B cell (primary cell): Measurements from ENCODE around the gene NPFFR1.

Experiments used
- EZH2 ChIP-seq: IDR thresholded peaks from 2 replicates; pipeline ENCODE4 v1.6.1; 2012; ENCODE audit warnings: borderline replicate concordance, low read depth, mild to moderate bottlenecking, moderate library complexity, low read length; ENCODE audit not compliant: insufficient read depth, poor library complexity, severe bottlenecking
- TF ChIP-seq, protein P1 (sequence below): fragments of 200-600 bp; IDR thresholded peaks from one replicate; pipeline ENCODE4 v1.8.0; 2022; ENCODE audit warnings: antibody characterized with exemption, mild to moderate bottlenecking

DNA sequence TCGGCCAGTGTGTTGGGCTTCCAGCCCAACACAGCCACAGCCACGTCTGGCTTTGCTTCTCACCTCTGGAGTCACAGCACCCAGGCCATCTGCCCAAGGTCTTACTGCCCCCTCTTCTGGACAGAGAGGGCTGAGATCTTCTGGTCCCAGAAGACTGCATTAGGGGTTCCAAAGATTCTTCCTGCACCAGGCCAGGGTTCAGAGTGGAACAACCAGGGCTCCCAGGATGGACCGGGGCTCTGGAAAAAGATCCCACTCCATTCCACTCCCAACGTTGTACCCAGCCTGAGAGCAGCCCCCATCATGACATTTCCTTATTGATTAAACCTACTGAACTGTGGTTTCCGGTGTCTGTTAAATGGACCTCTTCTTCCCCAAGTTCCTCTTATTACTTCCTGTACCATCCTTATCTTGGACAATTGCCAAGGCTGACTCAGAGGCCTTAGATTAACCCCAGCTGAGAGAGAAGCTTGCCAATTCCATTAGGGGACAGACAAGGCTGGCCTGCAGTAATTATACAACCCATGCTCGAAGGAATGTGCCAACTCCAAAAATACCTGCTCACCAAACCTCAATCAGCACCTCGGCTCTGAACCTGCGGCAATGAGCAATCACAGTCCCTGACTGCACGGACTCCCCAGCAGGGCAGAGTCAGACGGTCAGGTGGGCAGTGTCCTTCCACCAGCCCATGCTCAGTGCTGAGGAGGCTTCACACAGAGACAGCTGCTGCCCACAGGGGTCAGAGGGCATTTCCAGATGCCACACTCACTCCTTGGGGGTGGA, 47.9 kb upstream of the NPFFR1 start:
- TF ChIP-seq, protein P1, sequence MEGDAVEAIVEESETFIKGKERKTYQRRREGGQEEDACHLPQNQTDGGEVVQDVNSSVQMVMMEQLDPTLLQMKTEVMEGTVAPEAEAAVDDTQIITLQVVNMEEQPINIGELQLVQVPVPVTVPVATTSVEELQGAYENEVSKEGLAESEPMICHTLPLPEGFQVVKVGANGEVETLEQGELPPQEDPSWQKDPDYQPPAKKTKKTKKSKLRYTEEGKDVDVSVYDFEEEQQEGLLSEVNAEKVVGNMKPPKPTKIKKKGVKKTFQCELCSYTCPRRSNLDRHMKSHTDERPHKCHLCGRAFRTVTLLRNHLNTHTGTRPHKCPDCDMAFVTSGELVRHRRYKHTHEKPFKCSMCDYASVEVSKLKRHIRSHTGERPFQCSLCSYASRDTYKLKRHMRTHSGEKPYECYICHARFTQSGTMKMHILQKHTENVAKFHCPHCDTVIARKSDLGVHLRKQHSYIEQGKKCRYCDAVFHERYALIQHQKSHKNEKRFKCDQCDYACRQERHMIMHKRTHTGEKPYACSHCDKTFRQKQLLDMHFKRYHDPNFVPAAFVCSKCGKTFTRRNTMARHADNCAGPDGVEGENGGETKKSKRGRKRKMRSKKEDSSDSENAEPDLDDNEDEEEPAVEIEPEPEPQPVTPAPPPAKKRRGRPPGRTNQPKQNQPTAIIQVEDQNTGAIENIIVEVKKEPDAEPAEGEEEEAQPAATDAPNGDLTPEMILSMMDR, result no peak
- TF ChIP-seq EZH2, result no peak
